ENCODE results near the gene ODC1.
A peak's percentile ranks its signal among the peaks of the same experiment; 100 is the strongest.

ODC1 gene

DNA sequence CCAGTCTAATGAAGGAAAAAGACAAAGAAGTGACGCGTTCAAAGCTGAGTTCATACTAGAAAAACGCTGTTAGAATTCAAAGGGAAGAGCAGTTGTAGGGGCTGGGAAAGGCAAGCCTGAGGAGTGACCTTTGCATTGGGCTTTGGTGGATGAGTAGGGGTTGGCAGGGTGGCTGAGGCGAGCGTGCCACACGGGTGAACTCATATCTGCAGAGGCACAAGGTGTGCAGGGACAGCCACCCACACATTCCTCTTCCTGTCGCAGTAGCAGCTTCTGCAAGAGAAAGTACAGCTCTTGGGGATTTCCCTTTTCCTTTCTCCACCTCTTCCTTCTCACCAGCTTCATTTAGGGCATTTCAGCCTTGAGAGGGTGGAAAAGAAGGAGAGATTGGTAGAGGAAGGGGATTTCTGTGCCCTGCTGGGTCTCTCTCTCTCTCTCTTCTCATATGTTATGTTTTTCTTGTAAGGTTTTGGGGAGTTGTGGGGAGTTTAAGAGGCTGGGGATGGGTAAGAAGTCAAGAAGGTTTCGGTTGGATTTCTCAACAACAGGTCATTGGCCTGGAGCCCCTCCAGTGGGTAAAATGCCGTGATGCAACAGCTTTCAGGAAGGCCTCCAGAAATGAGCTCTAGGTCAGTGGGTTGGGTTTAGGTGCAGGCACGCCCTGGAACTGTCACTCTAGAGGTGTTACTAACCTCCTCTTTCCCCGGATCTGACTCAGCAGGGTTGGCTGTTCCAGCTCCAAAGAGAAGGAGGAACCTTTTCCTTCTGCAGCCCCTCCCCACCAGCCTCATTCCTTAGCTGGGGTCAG is 40.1 kb downstream of the ODC1 start:
- in situ Hi-C loops (cut with MboI; ENCODE audit: low pct_unique_long_range_greater_than_20kb, low sequenced_read_pairs, unreplicated experiment) = no loop called here
- DNase-seq (ENCODE audit: low spot score) = peak; percentile 71
- TF ChIP-seq, protein P1, sequence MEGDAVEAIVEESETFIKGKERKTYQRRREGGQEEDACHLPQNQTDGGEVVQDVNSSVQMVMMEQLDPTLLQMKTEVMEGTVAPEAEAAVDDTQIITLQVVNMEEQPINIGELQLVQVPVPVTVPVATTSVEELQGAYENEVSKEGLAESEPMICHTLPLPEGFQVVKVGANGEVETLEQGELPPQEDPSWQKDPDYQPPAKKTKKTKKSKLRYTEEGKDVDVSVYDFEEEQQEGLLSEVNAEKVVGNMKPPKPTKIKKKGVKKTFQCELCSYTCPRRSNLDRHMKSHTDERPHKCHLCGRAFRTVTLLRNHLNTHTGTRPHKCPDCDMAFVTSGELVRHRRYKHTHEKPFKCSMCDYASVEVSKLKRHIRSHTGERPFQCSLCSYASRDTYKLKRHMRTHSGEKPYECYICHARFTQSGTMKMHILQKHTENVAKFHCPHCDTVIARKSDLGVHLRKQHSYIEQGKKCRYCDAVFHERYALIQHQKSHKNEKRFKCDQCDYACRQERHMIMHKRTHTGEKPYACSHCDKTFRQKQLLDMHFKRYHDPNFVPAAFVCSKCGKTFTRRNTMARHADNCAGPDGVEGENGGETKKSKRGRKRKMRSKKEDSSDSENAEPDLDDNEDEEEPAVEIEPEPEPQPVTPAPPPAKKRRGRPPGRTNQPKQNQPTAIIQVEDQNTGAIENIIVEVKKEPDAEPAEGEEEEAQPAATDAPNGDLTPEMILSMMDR (IDR thresholded peaks at IDR 0.05; ENCODE audit: extremely low read depth, insufficient read depth, missing control alignments) = no peak

DNA sequence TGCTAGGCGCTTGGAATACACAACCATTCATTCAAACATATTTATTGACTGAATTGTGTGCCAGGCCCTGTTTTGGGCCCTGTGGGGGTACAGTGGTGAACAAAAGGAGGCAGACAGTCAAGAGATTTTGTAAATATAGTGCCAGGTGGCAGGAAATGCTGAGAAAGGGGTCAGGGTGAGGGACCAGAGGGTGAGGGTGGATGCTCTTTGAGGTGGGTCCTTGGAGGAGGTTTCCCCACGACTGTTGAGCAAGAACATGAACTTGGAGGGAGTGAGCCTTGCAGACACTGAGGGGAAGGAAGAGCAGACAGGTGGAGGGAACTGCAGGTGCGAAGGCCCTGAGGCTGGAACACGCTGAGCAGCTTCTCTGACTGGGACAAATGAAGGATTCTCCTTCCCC is 40.7 kb downstream of the ODC1 start:
- TF ChIP-seq, protein P1 (IDR thresholded peaks at IDR 0.05; ENCODE audit: extremely low read depth, insufficient read depth, missing control alignments) = no peak
- in situ Hi-C loops (cut with MboI; ENCODE audit: low pct_unique_long_range_greater_than_20kb, low sequenced_read_pairs, unreplicated experiment) = no loop called here
- DNase-seq (ENCODE audit: low spot score) = no peak

DNA sequence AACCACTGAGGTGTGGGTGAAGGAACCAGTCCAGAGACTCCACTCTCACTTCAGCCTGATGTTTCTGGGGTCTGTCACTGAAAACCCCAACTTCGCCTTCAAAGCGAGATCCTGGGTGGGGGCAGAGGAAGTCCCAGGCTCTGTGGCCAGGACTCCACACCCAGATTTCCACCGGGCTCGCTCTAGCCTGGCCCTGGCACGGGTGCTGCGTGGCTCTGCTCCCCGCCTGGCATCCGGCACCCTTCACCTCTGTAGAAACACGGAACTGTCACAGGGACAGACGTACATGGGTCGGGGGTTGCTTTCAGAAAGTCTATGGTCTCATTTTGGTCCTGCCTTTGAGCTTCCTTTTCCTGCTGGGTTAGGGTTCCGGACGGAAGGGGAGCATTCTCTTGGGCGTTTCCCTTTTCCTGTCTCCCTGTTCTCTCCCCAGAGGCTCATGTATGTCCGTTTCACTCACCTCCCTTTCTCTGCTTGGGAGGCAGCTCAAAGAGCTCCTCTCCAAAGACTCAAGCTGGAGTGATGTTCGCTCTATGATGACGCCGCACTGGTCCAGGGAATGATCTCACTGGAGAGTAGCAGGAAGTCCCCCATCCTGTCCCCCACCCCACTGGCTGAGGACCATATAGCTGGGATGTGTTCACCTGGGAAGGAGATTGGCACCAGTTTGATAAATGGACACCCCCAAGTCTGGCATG is 41.5 kb downstream of the ODC1 start:
- DNase-seq (ENCODE audit: low spot score) = no peak
- in situ Hi-C loops (cut with MboI; ENCODE audit: low pct_unique_long_range_greater_than_20kb, low sequenced_read_pairs, unreplicated experiment) = no loop called here
- TF ChIP-seq, protein P1 (IDR thresholded peaks at IDR 0.05; ENCODE audit: extremely low read depth, insufficient read depth, missing control alignments) = no peak

DNA sequence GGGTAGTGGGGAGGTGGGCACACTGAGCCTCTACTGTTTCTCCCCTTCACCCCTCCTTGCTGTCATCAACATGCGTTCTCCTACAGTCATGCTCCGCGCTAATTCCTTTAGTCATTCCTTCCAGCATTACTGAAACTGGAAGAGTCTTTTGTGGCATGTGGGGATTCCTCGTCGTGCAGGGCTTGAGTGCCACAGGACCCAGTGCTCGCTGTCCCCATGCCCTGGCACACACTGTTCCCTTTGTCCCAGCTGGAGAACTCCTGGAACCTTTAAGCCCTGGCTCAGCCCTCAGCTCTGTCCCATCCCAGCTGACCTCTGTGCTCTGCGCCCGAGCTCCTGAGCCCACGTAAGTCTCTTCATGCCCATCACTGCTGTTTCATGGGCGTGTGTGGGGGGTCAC is 42.1 kb downstream of the ODC1 start:
- DNase-seq (ENCODE audit: low spot score) = no peak
- TF ChIP-seq, protein P1 (IDR thresholded peaks at IDR 0.05; ENCODE audit: extremely low read depth, insufficient read depth, missing control alignments) = no peak
- in situ Hi-C loops (cut with MboI; ENCODE audit: low pct_unique_long_range_greater_than_20kb, low sequenced_read_pairs, unreplicated experiment) = no loop called here

DNA sequence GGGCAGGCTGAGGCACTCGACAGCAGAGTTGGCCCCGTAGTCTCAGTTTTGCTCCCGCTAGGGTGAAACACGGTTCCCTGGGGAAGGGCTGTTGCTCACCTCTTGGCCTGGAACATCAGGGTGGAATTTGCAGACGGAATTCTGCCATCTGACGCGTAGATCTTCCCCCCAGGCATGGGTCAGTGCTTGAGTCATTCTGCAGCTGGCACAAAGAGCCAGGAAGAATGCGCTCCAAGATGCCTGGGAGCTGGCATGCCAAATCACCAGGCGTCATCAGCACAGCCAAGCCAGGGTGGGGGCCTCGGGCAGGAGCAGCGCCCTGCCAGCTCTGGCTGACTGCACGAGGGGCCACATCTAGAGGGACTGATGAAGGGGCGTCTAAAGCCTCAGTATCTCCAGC is 42.7 kb downstream of the ODC1 start:
- in situ Hi-C loops (cut with MboI; ENCODE audit: low pct_unique_long_range_greater_than_20kb, low sequenced_read_pairs, unreplicated experiment) = no loop called here
- no peak for DNase-seq (ENCODE audit: low spot score)
- TF ChIP-seq, protein P1 (IDR thresholded peaks at IDR 0.05; ENCODE audit: extremely low read depth, insufficient read depth, missing control alignments) = no peak

DNA sequence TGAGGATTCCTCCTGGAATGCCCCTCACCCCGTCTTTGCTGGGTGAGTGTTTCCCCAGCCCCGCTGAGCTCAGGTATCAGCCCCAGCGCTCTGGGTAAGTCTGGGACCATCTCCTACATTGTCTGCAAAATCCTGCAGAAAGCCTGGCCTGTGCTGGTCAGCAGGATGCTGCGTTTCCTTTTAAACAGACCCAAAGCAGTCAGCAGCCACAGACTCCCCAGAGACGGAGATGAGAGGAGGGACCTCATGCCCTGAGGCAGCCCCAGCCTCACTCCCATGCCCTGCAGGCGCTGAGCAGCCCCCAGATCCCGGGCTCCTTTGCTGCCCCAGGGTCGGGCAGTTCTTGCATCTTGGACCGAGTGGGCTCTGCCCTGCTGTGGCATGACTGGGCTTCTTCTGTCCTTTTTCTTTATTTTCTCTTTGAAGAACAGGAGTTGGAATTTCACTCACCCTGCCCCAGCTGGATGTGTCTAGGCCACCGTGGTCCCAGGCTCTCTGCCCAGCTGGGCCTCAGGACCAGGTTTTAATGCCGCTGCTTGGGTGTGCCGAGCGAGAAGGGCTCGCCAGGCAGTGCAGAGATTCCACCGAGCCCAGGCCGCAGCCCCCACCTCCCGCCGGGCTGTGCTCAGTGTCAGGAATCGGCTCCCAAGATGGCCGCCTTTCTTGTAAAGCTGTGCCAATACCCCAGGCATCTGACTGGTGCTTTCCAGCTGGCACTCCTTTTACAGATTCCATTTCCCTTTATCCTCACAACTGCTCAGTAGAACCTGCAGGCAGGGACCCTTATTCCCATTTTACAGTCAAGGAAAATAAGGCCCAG is 43.6 kb downstream of the ODC1 start:
- in situ Hi-C loops (cut with MboI; ENCODE audit: low pct_unique_long_range_greater_than_20kb, low sequenced_read_pairs, unreplicated experiment) = no loop called here
- TF ChIP-seq, protein P1 (IDR thresholded peaks at IDR 0.05; ENCODE audit: extremely low read depth, insufficient read depth, missing control alignments) = no peak
- no peak for DNase-seq (ENCODE audit: low spot score)
